NB4 (cell line): ENCODE results near the gene RHOT1.

Experiments
- DNase-seq: peaks from one replicate; pipeline ENCODE4 v3.0.0; 2010; ENCODE audit warnings: low read depth
- H3K4me3 ChIP-seq: one replicate; pipeline ENCODE4 v1.5.1; 2011; ENCODE audit warnings: mild to moderate bottlenecking, low read depth, low read length, moderate library complexity
- MYC ChIP-seq: IDR thresholded peaks from 2 replicates; pipeline ENCODE4 v1.6.1; 2011; ENCODE audit warnings: low read depth, low read length
- POLR2A ChIP-seq: IDR thresholded peaks from 2 replicates; pipeline ENCODE4 v1.6.1; 2011; ENCODE audit warnings: mild to moderate bottlenecking; ENCODE audit not compliant: insufficient read length; ENCODE audit errors: extremely low read depth
- TF ChIP-seq, protein P1 (sequence below): IDR thresholded peaks from one replicate; pipeline ENCODE4 v1.5.1; 2012; ENCODE audit warnings: low read depth, low read length
- TF ChIP-seq, protein P2 (sequence below): IDR thresholded peaks from 2 replicates; pipeline ENCODE4 v1.6.1; 2011; ENCODE audit warnings: low read depth, low read length

RHOT1 gene

DNA sequence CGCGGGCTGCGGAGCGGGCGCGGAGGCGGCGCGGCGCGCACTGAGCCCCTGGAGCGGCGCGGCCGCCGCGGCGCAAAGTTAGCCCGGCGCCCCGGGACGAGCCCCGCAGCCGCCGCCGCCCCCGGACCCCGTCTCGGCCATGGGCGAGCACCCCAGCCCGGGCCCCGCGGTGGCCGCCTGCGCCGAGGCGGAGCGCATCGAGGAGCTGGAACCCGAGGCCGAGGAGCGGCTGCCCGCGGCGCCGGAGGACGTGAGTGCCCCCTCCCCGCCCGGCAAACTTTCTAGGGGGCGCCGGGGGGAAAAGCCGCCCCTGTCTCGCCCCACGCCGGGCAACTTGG lies 123.7 kb downstream of the RHOT1 start:
- no peak overlapping the region for H3K4me3 ChIP-seq
- TF ChIP-seq, protein P1, sequence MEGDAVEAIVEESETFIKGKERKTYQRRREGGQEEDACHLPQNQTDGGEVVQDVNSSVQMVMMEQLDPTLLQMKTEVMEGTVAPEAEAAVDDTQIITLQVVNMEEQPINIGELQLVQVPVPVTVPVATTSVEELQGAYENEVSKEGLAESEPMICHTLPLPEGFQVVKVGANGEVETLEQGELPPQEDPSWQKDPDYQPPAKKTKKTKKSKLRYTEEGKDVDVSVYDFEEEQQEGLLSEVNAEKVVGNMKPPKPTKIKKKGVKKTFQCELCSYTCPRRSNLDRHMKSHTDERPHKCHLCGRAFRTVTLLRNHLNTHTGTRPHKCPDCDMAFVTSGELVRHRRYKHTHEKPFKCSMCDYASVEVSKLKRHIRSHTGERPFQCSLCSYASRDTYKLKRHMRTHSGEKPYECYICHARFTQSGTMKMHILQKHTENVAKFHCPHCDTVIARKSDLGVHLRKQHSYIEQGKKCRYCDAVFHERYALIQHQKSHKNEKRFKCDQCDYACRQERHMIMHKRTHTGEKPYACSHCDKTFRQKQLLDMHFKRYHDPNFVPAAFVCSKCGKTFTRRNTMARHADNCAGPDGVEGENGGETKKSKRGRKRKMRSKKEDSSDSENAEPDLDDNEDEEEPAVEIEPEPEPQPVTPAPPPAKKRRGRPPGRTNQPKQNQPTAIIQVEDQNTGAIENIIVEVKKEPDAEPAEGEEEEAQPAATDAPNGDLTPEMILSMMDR, result no peak
- no peak for TF ChIP-seq MYC
- TF ChIP-seq POLR2A, result no peak
- no peak for DNase-seq

DNA sequence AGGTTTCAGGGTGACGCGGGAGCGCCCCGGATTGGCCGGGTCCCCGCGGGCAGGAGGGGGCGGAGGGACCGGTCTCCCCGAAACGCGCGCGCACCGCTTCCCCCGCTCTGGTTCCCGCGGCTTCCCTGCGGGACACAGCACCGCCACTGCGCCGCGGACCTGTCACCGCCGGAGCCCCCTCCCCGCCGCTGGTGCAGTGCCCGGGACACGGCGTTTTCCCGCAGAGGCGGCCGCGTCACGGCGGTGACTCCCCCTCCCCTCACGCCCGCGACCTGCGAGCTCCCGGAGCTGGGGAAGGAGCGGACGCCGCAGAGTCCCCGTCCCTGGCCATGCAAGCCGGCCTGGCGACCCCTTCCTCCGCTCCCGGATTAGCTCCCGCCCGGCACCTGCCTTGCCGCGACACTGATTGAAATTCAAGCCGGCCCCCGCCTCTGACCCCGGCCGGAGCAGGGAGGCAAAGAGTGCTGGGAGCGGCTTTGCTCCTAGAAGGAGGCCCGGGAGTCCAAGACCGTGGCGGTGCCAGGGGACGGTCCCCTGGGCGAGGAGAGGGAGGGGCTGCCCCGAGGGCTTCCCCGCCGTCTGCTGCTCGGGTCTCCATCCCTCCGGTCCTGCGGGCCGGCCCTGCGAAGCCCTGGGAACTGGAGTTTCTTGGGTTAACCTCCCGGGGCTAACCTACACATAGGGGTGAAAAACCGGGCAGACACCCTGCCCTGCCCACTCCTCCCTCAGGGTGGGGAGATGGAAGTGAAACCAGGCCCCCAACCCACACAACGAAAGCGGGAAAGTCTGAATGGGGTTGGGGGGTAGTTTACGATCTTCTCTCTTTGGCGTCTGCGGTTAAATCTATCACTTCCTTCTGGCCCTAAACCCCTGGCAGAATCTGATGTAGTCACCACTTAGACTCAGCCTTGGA lies 124.3 kb downstream of the RHOT1 start:
- no peak for TF ChIP-seq MYC
- no peak for TF ChIP-seq POLR2A
- TF ChIP-seq, protein P1, result no peak
- TF ChIP-seq, protein P2, sequence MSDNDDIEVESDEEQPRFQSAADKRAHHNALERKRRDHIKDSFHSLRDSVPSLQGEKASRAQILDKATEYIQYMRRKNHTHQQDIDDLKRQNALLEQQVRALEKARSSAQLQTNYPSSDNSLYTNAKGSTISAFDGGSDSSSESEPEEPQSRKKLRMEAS, result no peak
- no peak overlapping the region for H3K4me3 ChIP-seq
- DNase-seq, result peak; percentile 53

DNA sequence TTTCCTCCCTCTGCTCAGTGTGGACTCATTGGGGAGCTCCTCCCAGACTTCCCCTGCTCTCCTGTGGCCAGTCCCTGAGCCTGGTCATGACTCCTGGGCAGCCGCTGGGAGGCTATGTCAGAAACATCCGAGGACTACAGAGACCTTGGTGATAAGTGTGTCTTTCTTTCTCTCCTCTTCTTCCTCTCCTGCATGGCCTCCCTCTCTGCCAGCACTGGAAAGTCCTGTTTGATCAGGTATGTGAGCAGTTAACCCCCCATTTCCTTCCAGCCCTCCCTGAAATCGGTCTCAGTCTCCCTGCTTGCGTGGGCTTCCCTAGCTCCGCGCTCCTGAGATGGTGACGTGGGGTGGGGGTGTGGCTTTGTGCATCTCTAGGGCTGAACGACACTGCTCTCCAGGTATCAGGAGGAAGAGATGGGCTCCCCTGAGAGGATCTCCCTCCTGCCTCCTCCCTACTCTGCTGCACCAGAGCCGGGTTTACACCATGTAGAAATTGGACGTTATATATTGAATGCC lies 125.4 kb downstream of the RHOT1 start:
- H3K4me3 ChIP-seq, result no peak overlapping the region
- TF ChIP-seq, protein P2, result no peak
- TF ChIP-seq, protein P1, result no peak
- no peak for TF ChIP-seq POLR2A
- no peak for TF ChIP-seq MYC
- DNase-seq, result no peak

DNA sequence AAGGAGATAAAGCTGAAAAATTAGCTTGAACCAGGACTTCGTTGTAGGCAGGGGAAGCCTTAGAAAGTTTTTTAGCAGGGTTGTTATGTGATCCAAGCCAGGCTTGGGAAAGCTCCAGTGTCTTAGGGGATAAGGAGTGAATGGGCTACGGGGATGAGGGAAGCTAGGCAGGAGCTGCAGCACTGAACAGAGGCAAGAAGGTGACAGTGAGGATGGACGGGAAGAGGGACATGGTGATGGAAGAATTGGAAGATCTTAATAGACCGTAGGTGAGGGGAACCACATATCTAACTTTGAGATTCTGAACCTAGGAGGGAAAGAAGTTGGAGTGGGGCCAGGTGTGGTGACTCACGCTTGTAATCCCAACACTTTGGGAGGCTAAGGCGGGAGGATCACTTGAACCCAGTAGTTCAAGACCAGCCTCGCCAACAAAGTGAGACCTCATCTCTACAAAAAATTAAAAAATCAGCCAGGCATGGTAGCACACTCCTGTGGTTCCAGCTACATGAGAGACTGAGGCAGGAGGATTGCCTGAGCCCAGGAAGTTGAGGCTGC lies 126.5 kb downstream of the RHOT1 start:
- no peak overlapping the region for H3K4me3 ChIP-seq
- DNase-seq, result no peak
- TF ChIP-seq, protein P2, result no peak
- no peak for TF ChIP-seq MYC
- TF ChIP-seq, protein P1, result no peak
- TF ChIP-seq POLR2A, result no peak

DNA sequence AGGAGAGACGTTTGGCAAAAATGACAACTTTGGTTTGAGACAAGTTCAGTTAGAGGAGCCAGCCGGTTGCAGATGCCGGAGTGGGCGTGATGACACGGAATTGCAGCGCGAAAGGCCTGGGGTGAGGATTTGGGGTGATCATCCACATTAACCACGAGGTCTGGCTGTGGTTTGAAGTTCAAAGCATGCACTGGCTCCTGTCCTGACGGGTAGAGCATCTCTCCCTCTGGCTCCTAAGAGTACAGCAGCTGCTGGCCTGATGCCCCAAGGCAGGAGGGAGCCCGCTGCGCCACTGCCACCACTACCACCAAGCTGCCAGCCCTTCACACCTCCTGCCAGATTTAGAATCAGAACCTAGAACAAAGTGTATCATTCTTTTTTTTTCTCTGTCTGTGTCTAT lies 127.1 kb downstream of the RHOT1 start:
- TF ChIP-seq MYC, result no peak
- TF ChIP-seq, protein P2, result no peak
- DNase-seq, result no peak
- H3K4me3 ChIP-seq, result no peak overlapping the region

DNA sequence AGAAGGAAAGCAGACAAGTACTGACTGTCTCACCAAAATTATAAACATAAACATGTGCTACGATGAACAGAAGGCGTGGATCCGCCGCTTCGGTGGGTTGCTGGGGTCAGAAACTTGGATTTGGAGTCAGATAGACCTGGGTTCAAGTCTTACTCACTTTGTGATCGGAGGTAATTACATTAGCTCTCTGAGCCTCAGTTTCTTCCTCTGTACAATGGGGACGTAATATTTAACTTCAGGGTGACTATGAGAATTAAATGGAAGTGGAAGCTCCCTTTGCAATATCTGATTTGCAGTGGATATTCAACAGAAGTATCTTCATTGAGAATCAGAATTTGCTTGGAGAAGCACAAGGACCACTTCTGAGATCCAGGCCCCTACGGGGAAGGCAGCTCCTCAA lies 129.5 kb downstream of the RHOT1 start:
- no peak overlapping the region for H3K4me3 ChIP-seq
- no peak for TF ChIP-seq POLR2A
- TF ChIP-seq, protein P1, result no peak
- no peak for TF ChIP-seq MYC
- TF ChIP-seq, protein P2, result no peak
- DNase-seq, result no peak
